NCI-H1417 treated with DMSO at 0.1 percent for 48 hours (cell line): ENCODE measurements around the gene GRAMD1B.
"Not testable (repeated sequence)": the region's sequence is repeated elsewhere in the genome, so short reads cannot be mapped to it uniquely, and the experiment has no call there.

Source experiments
- DNase-seq: peaks from one replicate; lab custom pipeline; 2025; lab: John Stamatoyannopoulos, UW

The GRAMD1B gene

GRCh38 chr11:123568367-123568870, 138.3 kb downstream of the GRAMD1B start:
- no peak for DNase-seq

- no peak for DNase-seq
Measured at GRCh38 chr11:123569393-123569792, 139.3 kb downstream of the GRAMD1B start.

GRCh38 chr11:123570939-123571580, 141.0 kb downstream of the GRAMD1B start:
- no peak for DNase-seq

GRCh38 chr11:123572791-123573190, 142.7 kb downstream of the GRAMD1B start:
- not testable (repeated sequence) for DNase-seq

- no peak for DNase-seq
Measured at GRCh38 chr11:123573286-123573685, 143.2 kb downstream of the GRAMD1B start.

- no peak for DNase-seq
Measured at GRCh38 chr11:123575441-123575840, 145.4 kb downstream of the GRAMD1B start.

GRCh38 chr11:123576082-123576481, 146.0 kb downstream of the GRAMD1B start:
- DNase-seq = no peak

GRCh38 chr11:123576501-123576900, 146.4 kb downstream of the GRAMD1B start:
- no peak for DNase-seq

GRCh38 chr11:123577081-123577598, 147.1 kb downstream of the GRAMD1B start:
- peak; percentile 17 for DNase-seq

- DNase-seq = no peak
Measured at GRCh38 chr11:123578778-123579481, 148.9 kb downstream of the GRAMD1B start.

- DNase-seq = no peak
Measured at GRCh38 chr11:123579482-123579812, 149.4 kb downstream of the GRAMD1B start.

- no peak for DNase-seq
Measured at GRCh38 chr11:123580137-123580536, 150.1 kb downstream of the GRAMD1B start.

- peak; percentile 13 for DNase-seq
Measured at GRCh38 chr11:123580557-123581275, 150.6 kb downstream of the GRAMD1B start.

- no peak for DNase-seq
Measured at GRCh38 chr11:123581651-123582399, 151.8 kb downstream of the GRAMD1B start.

- no peak for DNase-seq
Measured at GRCh38 chr11:123582992-123583504, 153.0 kb downstream of the GRAMD1B start.

- DNase-seq = no peak
Measured at GRCh38 chr11:123584186-123584585, 154.1 kb downstream of the GRAMD1B start.

GRCh38 chr11:123584737-123585136, 154.7 kb downstream of the GRAMD1B start:
- no peak for DNase-seq

GRCh38 chr11:123585206-123585605, 155.1 kb downstream of the GRAMD1B start:
- no peak for DNase-seq

GRCh38 chr11:123585706-123586105, 155.6 kb downstream of the GRAMD1B start:
- DNase-seq = no peak

- DNase-seq = no peak
Measured at GRCh38 chr11:123586568-123586967, 156.5 kb downstream of the GRAMD1B start.

GRCh38 chr11:123587044-123587443, 157.0 kb downstream of the GRAMD1B start:
- no peak for DNase-seq

GRCh38 chr11:123587559-123587958, 157.5 kb downstream of the GRAMD1B start:
- no peak for DNase-seq
